COLO668 (cell line): ENCODE results near the gene TMPRSS15.
"Not testable (repeated sequence)": the region's sequence is repeated elsewhere in the genome, so short reads cannot be mapped to it uniquely, and the experiment has no call there.

Experiments
- DNase-seq: peaks from one replicate; lab custom pipeline; 2025; ENCODE audit not compliant: unreplicated experiment; lab: John Stamatoyannopoulos, UW

TMPRSS15 gene

DNA sequence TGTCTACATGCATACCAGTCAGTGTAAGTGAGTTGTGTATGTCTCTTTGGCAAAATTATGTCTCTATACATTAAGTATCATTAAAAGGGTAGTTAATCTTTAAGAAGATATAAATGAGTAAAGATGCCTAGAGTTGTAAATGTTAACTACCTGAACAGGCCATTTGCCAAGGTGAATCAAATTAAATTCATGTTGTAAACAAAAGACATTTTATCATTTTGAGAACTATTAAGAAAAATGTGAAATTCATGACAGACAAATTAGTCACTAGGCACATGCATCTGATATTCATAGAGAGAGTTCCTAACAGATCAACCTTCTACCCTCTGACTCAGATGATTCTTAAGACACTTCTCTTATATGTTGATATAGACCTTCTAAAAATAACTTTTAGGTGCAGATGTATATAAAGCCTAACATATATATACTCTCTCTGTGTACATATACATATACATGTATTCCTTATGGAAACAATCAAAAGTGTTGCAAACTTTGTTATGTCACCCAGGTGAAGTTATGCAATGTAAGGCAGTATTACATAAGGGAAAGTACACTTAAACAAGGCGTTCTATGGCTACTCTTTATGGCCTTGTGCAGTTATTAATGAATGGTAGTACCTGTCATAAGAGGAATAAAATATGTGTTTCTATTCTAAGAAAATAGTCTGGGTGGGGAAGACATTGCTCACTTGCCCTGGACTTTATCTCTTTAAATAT lies at the start of gene TMPRSS15:
TMPRSS15 (minus strand) TSS at position 51 of the 716 bp plus-strand sequence. CDS start 163 bp downstream, outside the sequence.
- DNase-seq, result no peak

GRCh38 chr21:18451670-18452069 lies 48.1 kb upstream of the TMPRSS15 start:
- no peak for DNase-seq

DNA sequence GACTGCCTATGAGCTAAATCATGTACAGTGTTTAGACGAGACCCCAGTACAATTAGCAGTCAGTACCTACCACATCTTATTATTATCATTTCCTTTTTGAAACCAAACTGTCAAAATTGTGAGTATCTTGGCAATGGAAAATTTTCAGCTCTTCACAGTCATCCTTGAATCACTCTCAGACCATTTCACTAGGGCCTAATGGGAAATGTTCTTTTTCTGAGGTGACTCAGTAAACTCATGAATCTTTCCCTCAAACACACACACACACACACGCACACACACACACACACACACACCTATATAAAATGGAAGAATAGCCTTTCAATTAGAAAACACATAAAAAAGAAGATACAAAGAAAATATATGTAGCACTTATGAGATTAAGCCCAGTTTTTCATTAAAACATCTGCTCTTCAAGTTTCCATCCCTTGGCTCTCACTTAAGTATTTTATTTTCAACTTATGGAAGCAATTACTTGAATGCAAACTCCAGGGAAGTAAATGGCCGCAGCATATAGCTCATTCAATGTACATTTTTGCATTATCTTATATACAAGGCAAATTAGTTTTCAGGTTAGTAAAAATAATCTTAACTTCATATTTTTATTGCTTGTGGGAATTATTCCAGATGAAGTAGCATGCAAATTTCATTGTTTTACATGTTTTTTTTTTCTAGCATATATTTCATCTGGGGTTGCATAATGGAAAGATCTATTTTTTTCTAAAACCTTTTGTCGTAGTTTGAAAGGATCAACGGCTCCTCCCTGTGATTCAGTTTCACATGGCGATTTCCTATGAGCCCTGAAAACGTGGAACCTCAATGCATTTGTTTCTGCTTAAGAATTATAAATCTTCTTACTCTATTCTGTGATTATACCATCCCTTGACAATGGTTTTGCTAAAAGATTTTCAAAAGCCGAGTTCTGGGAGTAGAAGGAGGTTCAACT lies 46.3 kb upstream of the TMPRSS15 start:
- no peak for DNase-seq

GRCh38 chr21:18443701-18444100 lies 40.1 kb upstream of the TMPRSS15 start:
- DNase-seq, result no peak

- DNase-seq, result no peak
Observed at GRCh38 chr21:18443085-18443484, 39.5 kb upstream of the TMPRSS15 start.

DNA sequence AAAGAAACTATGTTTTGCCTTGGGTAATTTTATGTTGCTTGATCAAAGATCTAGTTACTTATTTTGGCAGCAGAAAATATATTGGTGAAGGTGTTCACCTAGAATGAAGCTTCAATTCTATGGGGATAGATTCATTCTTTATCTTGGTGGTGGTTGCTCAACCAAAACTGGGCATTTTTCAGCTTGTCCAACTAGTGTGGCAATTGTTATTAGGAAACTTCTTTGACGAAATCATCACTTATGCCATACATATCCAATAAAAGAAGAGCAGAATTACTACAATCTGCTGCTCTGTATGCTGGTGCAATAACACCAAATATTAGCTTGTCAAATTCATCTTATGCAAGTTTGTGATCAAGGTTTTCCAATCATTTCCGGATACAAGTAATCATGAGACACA lies 26.8 kb upstream of the TMPRSS15 start:
- DNase-seq, result no peak

GRCh38 chr21:18424276-18424675 lies 20.7 kb upstream of the TMPRSS15 start:
- DNase-seq, result no peak

- DNase-seq, result no peak
Observed at GRCh38 chr21:18417141-18417790, 13.7 kb upstream of the TMPRSS15 start.

GRCh38 chr21:18411565-18411964 lies 8.0 kb upstream of the TMPRSS15 start:
- DNase-seq, result no peak

DNA sequence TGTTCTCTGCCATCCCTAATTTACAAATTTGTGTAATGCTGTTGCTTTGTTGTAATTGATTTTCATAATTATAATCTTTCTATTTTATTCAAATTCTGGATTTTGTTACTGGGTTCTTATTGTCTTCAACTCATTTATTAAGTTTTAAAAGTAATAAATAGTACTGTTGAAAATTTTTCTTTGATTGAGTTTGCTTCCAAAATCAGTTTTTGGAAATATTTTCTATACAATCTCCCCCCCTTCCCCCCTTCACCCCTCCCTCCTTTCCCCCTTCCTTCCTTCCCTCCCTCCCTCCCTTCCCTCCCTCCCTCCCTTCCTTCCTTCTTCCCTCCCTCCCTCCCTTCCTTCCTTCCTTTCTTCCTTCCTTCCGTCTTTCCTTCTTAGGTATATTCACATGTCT lies 6.0 kb upstream of the TMPRSS15 start:
- no peak for DNase-seq

DNA sequence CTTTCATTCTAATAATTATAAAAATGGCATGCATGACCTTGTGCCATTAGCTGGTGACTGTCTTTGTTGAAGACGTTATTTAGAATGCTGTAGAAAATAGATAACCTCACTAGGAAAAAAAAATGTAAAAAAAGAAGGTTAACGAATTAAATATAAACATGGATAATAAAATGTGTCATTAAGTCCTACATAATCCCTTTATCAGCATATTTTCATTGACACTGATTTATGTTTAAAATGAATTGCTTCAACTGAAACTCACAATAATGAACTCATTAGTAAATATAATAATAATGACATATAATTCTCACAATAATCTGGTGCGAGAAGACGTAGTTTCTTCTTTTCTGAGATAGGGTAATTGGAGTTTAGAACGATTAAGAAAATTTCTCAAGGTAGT lies 4.7 kb downstream of the TMPRSS15 start:
- DNase-seq, result no peak

- DNase-seq, result no peak
Observed at GRCh38 chr21:18387994-18388393, 15.6 kb downstream of the TMPRSS15 start.

DNA sequence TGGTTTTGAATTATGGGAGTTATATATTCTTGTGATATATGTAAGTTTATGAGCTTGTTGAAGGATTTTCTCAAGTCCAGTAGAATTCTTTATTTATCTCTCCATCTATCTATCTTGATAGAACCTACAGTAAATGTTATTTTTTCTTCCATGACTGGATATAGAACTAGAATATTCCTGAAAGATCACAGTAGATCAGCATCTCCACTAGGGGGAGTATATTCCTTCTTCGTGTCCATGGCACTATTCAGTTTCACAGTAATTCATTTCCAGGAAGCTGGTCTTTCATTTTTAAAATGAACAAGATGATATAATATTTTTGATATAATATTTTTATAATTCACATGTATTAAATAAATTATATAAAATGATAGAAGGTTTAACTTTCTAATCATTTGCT lies 18.8 kb downstream of the TMPRSS15 start:
- no peak for DNase-seq

GRCh38 chr21:18382934-18383619 lies 20.5 kb downstream of the TMPRSS15 start:
- not testable (repeated sequence) for DNase-seq

DNA sequence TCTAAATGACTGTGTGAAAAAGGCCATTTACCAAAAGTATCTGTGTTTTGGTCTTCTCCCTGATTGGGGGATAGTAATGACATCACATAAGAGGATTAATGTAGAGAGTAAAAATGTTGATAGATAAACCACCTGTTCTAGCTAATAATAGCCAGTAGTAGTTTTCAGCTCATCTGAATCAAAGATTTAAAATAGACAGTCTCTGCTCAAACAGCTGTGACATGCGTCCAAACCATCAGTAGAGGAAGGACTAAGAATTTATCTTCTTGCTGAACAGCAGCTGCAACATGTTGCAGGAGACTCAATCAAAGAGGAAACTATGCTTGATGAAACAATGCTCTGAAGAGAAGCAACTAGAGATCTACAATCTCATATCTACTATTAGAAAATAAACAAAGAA lies 21.4 kb downstream of the TMPRSS15 start:
- DNase-seq, result no peak

- DNase-seq, result no peak
Observed at GRCh38 chr21:18373606-18374005, 30.0 kb downstream of the TMPRSS15 start.

DNA sequence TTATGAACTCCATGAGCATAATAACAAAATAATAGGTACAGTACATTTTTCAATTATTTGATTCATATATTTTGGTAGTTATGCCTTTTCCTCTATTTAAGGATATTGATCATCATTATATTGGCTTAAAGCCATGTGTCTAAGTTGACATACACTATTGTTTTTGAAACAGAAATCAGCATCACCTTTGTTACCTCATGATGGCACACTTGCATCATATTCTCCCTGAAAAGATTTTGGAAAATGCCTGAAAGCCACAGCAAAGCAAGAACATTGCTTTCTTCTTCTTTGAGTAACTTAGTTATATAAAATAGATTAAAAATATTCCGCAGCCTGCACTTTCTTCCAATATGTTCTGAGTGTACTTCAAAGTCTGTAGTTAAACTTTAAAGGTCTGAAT lies 33.3 kb downstream of the TMPRSS15 start:
- no peak for DNase-seq

DNA sequence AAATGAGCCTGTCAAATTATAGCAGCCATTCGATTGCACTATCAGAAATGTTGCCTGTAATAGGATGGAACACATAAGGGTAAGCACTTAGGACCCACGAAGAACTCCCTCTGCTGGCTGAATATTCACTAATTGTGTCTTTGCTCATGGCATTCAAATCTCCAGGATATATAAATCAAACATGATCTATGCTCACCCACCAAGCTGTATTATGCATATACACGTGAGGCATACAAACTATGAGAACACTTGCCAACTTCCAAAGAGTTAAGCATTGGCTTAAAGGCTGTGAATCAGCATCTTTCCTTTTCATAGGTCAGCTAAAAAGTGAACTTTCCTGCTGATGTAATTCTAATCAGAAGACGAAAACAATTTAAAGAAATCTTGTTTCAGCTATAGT lies 34.5 kb downstream of the TMPRSS15 start:
- no peak for DNase-seq

- DNase-seq, result no peak
Observed at GRCh38 chr21:18368205-18368604, 35.4 kb downstream of the TMPRSS15 start.

GRCh38 chr21:18356801-18357200 lies 46.8 kb downstream of the TMPRSS15 start:
- DNase-seq, result no peak

DNA sequence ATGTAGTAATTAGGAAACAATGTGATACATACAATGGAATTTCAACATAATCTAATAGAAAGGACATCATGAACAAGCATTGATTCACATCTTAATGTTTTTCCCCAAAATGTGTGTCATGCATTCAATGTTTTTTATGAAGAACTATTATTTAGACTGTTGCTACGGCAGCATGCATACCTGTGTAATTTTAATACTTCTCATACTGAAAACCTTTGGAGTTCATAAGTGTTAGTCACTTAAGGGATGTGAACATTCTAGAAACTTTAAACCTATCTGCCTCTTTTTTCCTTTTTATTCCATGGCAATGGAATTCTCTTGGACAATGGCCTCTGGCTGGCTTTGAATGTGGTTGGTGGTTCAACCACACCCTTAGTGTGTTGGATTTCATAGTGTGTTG lies 48.6 kb downstream of the TMPRSS15 start:
- no peak for DNase-seq
